Karpas-422 (cell line): ENCODE measurements around the gene TPST1. TPM values are rescaled to one million over a fixed set of nuclear protein-coding genes. Genes with fewer than 3 reads are reported as not detected.

Source experiments
- DNase-seq: peaks from one replicate; pipeline ENCODE4 v3.0.0-alpha.2; 2015
- H2AFZ ChIP-seq: fragments of 200-600 bp; sonication (generic); 2 replicates; pipeline ENCODE4 v1.6.1; 2014; ENCODE audit warnings: antibody characterized with exemption, low read length, mixed read lengths
- H3K27ac ChIP-seq: fragments of 200-600 bp; sonication (generic); 2 replicates; pipeline ENCODE4 v1.5.1; 2014; ENCODE audit warnings: mild to moderate bottlenecking, low read length, moderate library complexity
- H3K27me3 ChIP-seq: fragments of 200-600 bp; sonication (generic); 2 replicates; pipeline ENCODE4 v1.6.1; 2014; ENCODE audit warnings: low read length, mixed read lengths
- H3K36me3 ChIP-seq: fragments of 200-600 bp; sonication (generic); 2 replicates; pipeline ENCODE4 v1.6.1; 2014; ENCODE audit warnings: low read length, mixed read lengths; ENCODE audit not compliant: insufficient read depth
- H3K4me1 ChIP-seq: fragments of 200-600 bp; sonication (generic); 2 replicates; pipeline ENCODE4 v1.6.1; 2014; ENCODE audit warnings: mild to moderate bottlenecking, low read length, mixed read lengths
- H3K4me2 ChIP-seq: fragments of 200-600 bp; sonication (generic); 2 replicates; pipeline ENCODE4 v1.6.1; 2014; ENCODE audit warnings: low read length, low read depth, mild to moderate bottlenecking; ENCODE audit not compliant: poor library complexity, severe bottlenecking
- H3K4me3 ChIP-seq: fragments of 200-600 bp; sonication (generic); 2 replicates; pipeline ENCODE4 v1.5.1; 2014; ENCODE audit warnings: mild to moderate bottlenecking, antibody characterized with exemption, low read length, mixed read lengths
- H3K79me2 ChIP-seq: fragments of 200-600 bp; sonication (generic); 2 replicates; pipeline ENCODE4 v1.6.1; 2014; ENCODE audit warnings: mild to moderate bottlenecking, low read length, mixed read lengths
- H3K9ac ChIP-seq: fragments of 200-600 bp; sonication (generic); 2 replicates; pipeline ENCODE4 v1.6.0; 2014; ENCODE audit warnings: low read length
- H3K9me2 ChIP-seq: fragments of 200-600 bp; sonication (generic), shearing (Covaris generic); replicated peaks from 2 replicates; pipeline ENCODE4 v1.6.0; 2014; ENCODE audit warnings: mild to moderate bottlenecking, low read length, moderate library complexity; ENCODE audit not compliant: insufficient read depth
- H3K9me3 ChIP-seq: fragments of 300-700, 200-600 bp; sonication (generic); 2 replicates; pipeline ENCODE4 v1.6.1; 2014; ENCODE audit warnings: low read length, mixed read lengths
- H4K20me1 ChIP-seq: fragments of 200-600 bp; sonication (generic); 2 replicates; pipeline ENCODE4 v1.6.1; 2014; ENCODE audit warnings: mild to moderate bottlenecking, antibody characterized with exemption, low read length, low read depth; ENCODE audit not compliant: insufficient read depth
- total RNA-seq: library from RNA; depleted of rRNA; stranded (reverse); fragments of >200 nt; shearing (Covaris generic); gene quantifications from 2 replicates; pipeline ENCODE4 v1.2.3, GENCODE V29; 2014; ENCODE audit warnings: low replicate concordance

The TPST1 gene
- total RNA-seq, 1 experiment from 2014 or later, result 8.5 TPM

- Histone ChIP-seq H3K4me2 (no peak overlapping the region), H2AFZ (no peak overlapping the region), H3K9me3 (no peaks in the 10 kb centered on the region), H3K9me2 (no peaks in the 10 kb centered on the region), H4K20me1 (peaks cover 14% of the 10 kb centered on the region; the same call in 1 of the 2 replicates), H3K4me1 (peaks cover 7% of the 10 kb centered on the region), H3K79me2 (no peaks in the 10 kb centered on the region), H3K27ac (no peak overlapping the region), H3K36me3 (no peaks in the 10 kb centered on the region), H3K4me3 (no peak overlapping the region), H3K9ac (no peak overlapping the region), H3K27me3 (no peaks in the 10 kb centered on the region)
- DNase-seq, result no peak
Observed at GRCh38 chr7:66306243-66306642, 101.1 kb downstream of the TPST1 start.

- Histone ChIP-seq H3K4me3 (no peak overlapping the region), H3K79me2 (no peaks in the 10 kb centered on the region), H3K4me1 (no peaks in the 10 kb centered on the region), H3K4me2 (no peak overlapping the region), H3K9me2 (no peaks in the 10 kb centered on the region), H3K9me3 (no peaks in the 10 kb centered on the region), H3K36me3 (no peaks in the 10 kb centered on the region), H4K20me1 (peaks cover 14% of the 10 kb centered on the region; the same call in 1 of the 2 replicates), H3K27me3 (no peaks in the 10 kb centered on the region), H2AFZ (no peak overlapping the region), H3K27ac (no peak overlapping the region), H3K9ac (no peak overlapping the region)
- DNase-seq, result no peak
Observed at GRCh38 chr7:66307591-66308215, 102.6 kb downstream of the TPST1 start.

GRCh38 chr7:66308411-66308810, 103.3 kb downstream of the TPST1 start:
- Histone ChIP-seq H3K79me2 (no peaks in the 10 kb centered on the region), H3K36me3 (no peaks in the 10 kb centered on the region), H3K4me2 (no peak overlapping the region), H2AFZ (no peak overlapping the region), H3K4me3 (no peak overlapping the region), H3K9me2 (no peaks in the 10 kb centered on the region), H3K27me3 (no peaks in the 10 kb centered on the region), H4K20me1 (peaks cover 14% of the 10 kb centered on the region; the same call in 1 of the 2 replicates), H3K9me3 (no peaks in the 10 kb centered on the region), H3K4me1 (no peaks in the 10 kb centered on the region), H3K27ac (no peak overlapping the region), H3K9ac (no peak overlapping the region)
- no peak for DNase-seq

GRCh38 chr7:66310620-66311019, 105.5 kb downstream of the TPST1 start:
- H4K20me1 ChIP-seq, result peaks cover 14% of the 10 kb centered on the region; the same call in 1 of the 2 replicates
- no peaks in the 10 kb centered on the region for H3K9me2 ChIP-seq
- DNase-seq, result no peak
- no peaks in the 10 kb centered on the region for H3K27me3 ChIP-seq
- no peaks in the 10 kb centered on the region for H3K4me1 ChIP-seq
- H3K9me3 ChIP-seq, result no peaks in the 10 kb centered on the region
- no peak overlapping the region for H3K27ac ChIP-seq
- H3K4me3 ChIP-seq, result no peak overlapping the region
- H3K36me3 ChIP-seq, result no peaks in the 10 kb centered on the region
- H3K79me2 ChIP-seq, result no peaks in the 10 kb centered on the region
- H3K4me2 ChIP-seq, result no peak overlapping the region
- H2AFZ ChIP-seq, result no peak overlapping the region
- H3K9ac ChIP-seq, result no peak overlapping the region

GRCh38 chr7:66313886-66314568, 108.9 kb downstream of the TPST1 start:
- no peaks in the 10 kb centered on the region for H3K79me2 ChIP-seq
- no peak overlapping the region for H3K4me2 ChIP-seq

GRCh38 chr7:66315192-66315591, 110.1 kb downstream of the TPST1 start:
- no peaks in the 10 kb centered on the region for H3K9me3 ChIP-seq
- H4K20me1 ChIP-seq, result peaks cover 3% of the 10 kb centered on the region; the same call in 1 of the 2 replicates
- H3K4me1 ChIP-seq, result no peaks in the 10 kb centered on the region
- no peaks in the 10 kb centered on the region for H3K27me3 ChIP-seq
- DNase-seq, result no peak
- no peaks in the 10 kb centered on the region for H3K36me3 ChIP-seq
- no peaks in the 10 kb centered on the region for H3K9me2 ChIP-seq
- no peak overlapping the region for H3K4me3 ChIP-seq
- no peak overlapping the region for H2AFZ ChIP-seq
- H3K4me2 ChIP-seq, result no peak overlapping the region
- H3K27ac ChIP-seq, result no peak overlapping the region
- H3K9ac ChIP-seq, result no peak overlapping the region
- H3K79me2 ChIP-seq, result no peaks in the 10 kb centered on the region

More at GRCh38 chr7:66313886-66314568, 108.9 kb downstream of the TPST1 start:
- Histone ChIP-seq H3K27me3 (no peaks in the 10 kb centered on the region), H3K4me3 (no peak overlapping the region), H3K4me1 (no peaks in the 10 kb centered on the region), H3K27ac (no peak overlapping the region), H3K9ac (no peak overlapping the region), H3K9me3 (no peaks in the 10 kb centered on the region), H3K36me3 (no peaks in the 10 kb centered on the region), H2AFZ (no peak overlapping the region), H3K9me2 (no peaks in the 10 kb centered on the region), H4K20me1 (peaks cover 7% of the 10 kb centered on the region; the same call in 1 of the 2 replicates)
- no peak for DNase-seq

GRCh38 chr7:66319407-66319979, 114.4 kb downstream of the TPST1 start:
- Histone ChIP-seq H3K27ac (no peak overlapping the region), H3K4me3 (no peak overlapping the region), H3K9me3 (no peaks in the 10 kb centered on the region), H3K9me2 (no peaks in the 10 kb centered on the region), H3K36me3 (no peaks in the 10 kb centered on the region), H3K9ac (no peak overlapping the region), H3K79me2 (no peaks in the 10 kb centered on the region), H3K4me1 (no peaks in the 10 kb centered on the region), H2AFZ (no peak overlapping the region), H3K27me3 (no peaks in the 10 kb centered on the region), H4K20me1 (no peaks in the 10 kb centered on the region), H3K4me2 (no peak overlapping the region)
- DNase-seq, result no peak

GRCh38 chr7:66321283-66321682, 116.1 kb downstream of the TPST1 start:
- no peak overlapping the region for H3K9ac ChIP-seq
- H3K36me3 ChIP-seq, result no peaks in the 10 kb centered on the region
- no peak overlapping the region for H2AFZ ChIP-seq
- H3K27me3 ChIP-seq, result no peaks in the 10 kb centered on the region
- no peak for DNase-seq
- no peaks in the 10 kb centered on the region for H3K9me3 ChIP-seq
- H4K20me1 ChIP-seq, result no peaks in the 10 kb centered on the region
- H3K9me2 ChIP-seq, result no peaks in the 10 kb centered on the region
- no peak overlapping the region for H3K4me2 ChIP-seq
- no peaks in the 10 kb centered on the region for H3K4me1 ChIP-seq
- no peak overlapping the region for H3K4me3 ChIP-seq
- no peak overlapping the region for H3K27ac ChIP-seq
- no peaks in the 10 kb centered on the region for H3K79me2 ChIP-seq
